Vagina (tissue), 2 donors: Measurements from ENCODE around the gene OXCT1. TPM values are rescaled to one million over a fixed set of nuclear protein-coding genes. Genes with fewer than 3 reads are reported as not detected.

Experiments used
- DNase-seq, 2 donors: peaks; one replicate each; pipeline ENCODE4 v3.0.0-alpha.2; 2017; ENCODE audit errors: extremely low spot score in 2 of 2
- H3K27ac ChIP-seq: fragments of 200-600 bp; sonication (generic); one replicate; pipeline ENCODE4 v1.5.1; 2019
- H3K27me3 ChIP-seq: fragments of 200-600 bp; sonication (generic); one replicate; pipeline ENCODE4 v1.5.1; 2019
- H3K36me3 ChIP-seq, 2 donors: fragments of 200-600 bp; sonication (generic); one replicate each; pipeline ENCODE4 v1.5.1; 2017 to 2019
- H3K4me1 ChIP-seq: fragments of 200-600 bp; sonication (generic); one replicate; pipeline ENCODE4 v1.5.1; 2019
- H3K4me3 ChIP-seq, 2 donors: fragments of 200-600 bp; sonication (generic); 1 replicate in 1 of 2; 2 replicates in 1 of 2; pipeline ENCODE4 v1.5.1; 2016 to 2019
- H3K9me3 ChIP-seq: fragments of 200-600 bp; sonication (generic); one replicate; pipeline ENCODE4 v1.5.1; 2019
- CTCF ChIP-seq, 3 experiments: fragments of 450-650 bp in 2 of 3; fragments of 200-600 bp in 1 of 3; sonication (generic) in 1 of 3; IDR thresholded peaks; one replicate each; pipeline ENCODE4 v1.5.1; 2017 to 2019; ENCODE audit warnings: antibody characterized with exemption in 3 of 3, mild to moderate bottlenecking in 2 of 3, moderate library complexity in 2 of 3
- POLR2A ChIP-seq, 2 donors: fragments of 450-650 bp; IDR thresholded peaks; one replicate each; pipeline ENCODE4 v1.6.1; 2017; ENCODE audit warnings: antibody characterized with exemption in 2 of 2, mild to moderate bottlenecking in 2 of 2, moderate library complexity in 2 of 2
- POLR2AphosphoS5 ChIP-seq, 2 donors: sonication (generic); formaldehyde crosslinking; IDR thresholded peaks; one replicate each; pipeline ENCODE4 v1.9.0; 2017; ENCODE audit warnings: antibody characterized with exemption in 2 of 2, mild to moderate bottlenecking in 2 of 2, low read depth in 1 of 2; ENCODE audit not compliant: insufficient read depth in 1 of 2
- intact Hi-C: fragments of 100-400 bp; cut with DNase I; formaldehyde crosslinking; loops from one replicate; pipeline ENCODE4 v1.15.1; 2023
- total RNA-seq: library from RNA; depleted of rRNA; stranded (reverse); fragments of >200 nt; gene quantifications from one replicate; pipeline ENCODE4 v1.2.3, GENCODE V29; 2016

Gene OXCT1
- total RNA-seq, 1 donor from 2014 or later: 15.5 TPM

DNA sequence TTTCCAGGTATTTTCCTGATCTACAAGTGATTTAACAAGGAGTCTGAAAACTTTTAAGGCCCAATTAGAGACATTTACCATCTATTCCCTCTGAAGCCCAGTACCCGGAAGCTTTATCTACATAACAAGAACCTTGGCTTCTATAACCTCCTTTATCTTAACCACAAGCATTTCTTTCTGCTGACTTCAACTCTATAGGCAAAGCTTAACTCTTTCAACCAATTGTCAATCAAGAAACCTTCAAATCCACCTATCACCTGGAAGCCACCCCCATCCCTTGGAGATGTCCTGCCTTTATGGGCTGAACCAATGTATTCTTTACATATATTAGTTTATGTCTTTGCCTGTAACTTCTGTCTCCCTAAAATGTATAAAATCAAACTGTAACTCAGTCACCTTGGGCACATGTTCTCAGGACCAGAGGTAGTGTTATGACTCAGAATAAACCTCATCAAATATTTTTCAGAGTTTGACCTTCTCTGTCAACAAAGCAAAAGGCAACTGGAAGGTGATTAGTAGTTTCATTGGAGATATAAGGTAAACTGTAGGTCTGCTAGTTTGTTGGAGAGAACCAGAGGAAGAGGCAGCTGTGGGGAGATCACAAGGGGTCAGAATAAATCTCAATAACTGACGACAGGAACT is 21.0 kb upstream of the OXCT1 start:
- no peak overlapping the region for H3K4me3 ChIP-seq
- no peak for DNase-seq
- no peaks in the 10 kb centered on the region for H3K27me3 ChIP-seq
- TF ChIP-seq CTCF (IDR thresholded peaks at IDR 0.05) (no peak), POLR2AphosphoS5 (IDR thresholded peaks at IDR 0.05; ENCODE audit: insufficient read depth in 1 of 2, low read depth in 1 of 2) (no peak), POLR2A (IDR thresholded peaks at IDR 0.05) (no peak)
- no peaks in the 10 kb centered on the region for H3K4me1 ChIP-seq
- H3K9me3 ChIP-seq: no peaks in the 10 kb centered on the region
- no peaks in the 10 kb centered on the region for H3K36me3 ChIP-seq
- intact Hi-C loops: no loop called here
- no peak overlapping the region for H3K27ac ChIP-seq

- Histone ChIP-seq H3K27me3 (no peaks in the 10 kb centered on the region), H3K9me3 (no peaks in the 10 kb centered on the region), H3K27ac (no peak overlapping the region), H3K36me3 (no peaks in the 10 kb centered on the region), H3K4me3 (no peak overlapping the region), H3K4me1 (no peaks in the 10 kb centered on the region)
- intact Hi-C loops: no loop called here
- TF ChIP-seq CTCF (IDR thresholded peaks at IDR 0.05) (no peak), POLR2AphosphoS5 (IDR thresholded peaks at IDR 0.05; ENCODE audit: insufficient read depth in 1 of 2, low read depth in 1 of 2) (no peak), POLR2A (IDR thresholded peaks at IDR 0.05) (no peak)
- DNase-seq: no peak
Observed at GRCh38 chr5:41885286-41885685, 15.1 kb upstream of the OXCT1 start.

DNA sequence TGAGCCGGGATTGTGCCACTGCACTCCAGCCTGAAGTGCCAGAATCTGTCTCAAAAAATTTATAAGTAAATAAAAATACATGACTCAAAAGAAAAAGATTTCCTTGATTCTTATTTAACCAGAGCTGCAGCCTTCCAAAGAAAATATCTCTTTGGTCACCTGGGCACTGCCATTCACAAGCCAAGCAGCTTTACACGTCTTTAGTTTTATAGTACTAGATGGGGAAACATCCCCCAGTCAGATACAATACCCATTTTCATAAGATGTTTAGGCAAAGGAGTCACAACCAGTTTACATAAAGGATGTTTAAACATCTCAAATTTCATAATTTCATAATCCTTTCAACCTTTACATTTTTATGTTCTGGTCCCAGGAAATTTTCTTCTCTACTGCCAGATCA is 13.7 kb upstream of the OXCT1 start:
- no peak overlapping the region for H3K4me3 ChIP-seq
- H3K36me3 ChIP-seq: no peaks in the 10 kb centered on the region
- no peaks in the 10 kb centered on the region for H3K9me3 ChIP-seq
- no peaks in the 10 kb centered on the region for H3K27me3 ChIP-seq
- DNase-seq: no peak
- no peaks in the 10 kb centered on the region for H3K4me1 ChIP-seq
- intact Hi-C loops: no loop called here
- no peak for TF ChIP-seq CTCF (IDR thresholded peaks at IDR 0.05)
- TF ChIP-seq POLR2A (IDR thresholded peaks at IDR 0.05): no peak
- TF ChIP-seq POLR2AphosphoS5 (IDR thresholded peaks at IDR 0.05; ENCODE audit: insufficient read depth in 1 of 2, low read depth in 1 of 2): no peak
- H3K27ac ChIP-seq: no peak overlapping the region

DNA sequence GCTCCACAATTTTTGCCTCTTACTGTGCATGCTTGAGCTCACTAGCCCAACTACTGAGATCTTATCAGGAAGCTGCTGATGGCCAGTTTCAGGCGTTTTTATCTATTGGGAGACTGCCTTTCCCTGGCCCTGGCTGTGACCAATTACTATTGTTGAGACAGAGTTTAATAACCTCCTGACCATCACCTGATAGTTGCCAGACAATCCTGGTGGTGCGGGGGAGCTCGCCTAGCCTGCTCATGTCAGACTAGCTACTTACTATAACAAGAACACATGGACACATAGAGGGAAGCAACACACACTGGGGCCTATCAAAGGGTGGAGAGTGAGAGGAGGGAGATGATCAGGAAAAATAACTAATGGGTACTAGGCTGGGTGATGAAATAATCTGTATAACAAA is 13.0 kb upstream of the OXCT1 start:
- no peak overlapping the region for H3K27ac ChIP-seq
- no peak overlapping the region for H3K4me3 ChIP-seq
- no peaks in the 10 kb centered on the region for H3K9me3 ChIP-seq
- intact Hi-C loops: no loop called here
- no peaks in the 10 kb centered on the region for H3K36me3 ChIP-seq
- H3K27me3 ChIP-seq: no peaks in the 10 kb centered on the region
- H3K4me1 ChIP-seq: no peaks in the 10 kb centered on the region
- DNase-seq: no peak
- TF ChIP-seq POLR2A (IDR thresholded peaks at IDR 0.05): no peak
- TF ChIP-seq CTCF (IDR thresholded peaks at IDR 0.05): no peak
- TF ChIP-seq POLR2AphosphoS5 (IDR thresholded peaks at IDR 0.05; ENCODE audit: insufficient read depth in 1 of 2, low read depth in 1 of 2): no peak

DNA sequence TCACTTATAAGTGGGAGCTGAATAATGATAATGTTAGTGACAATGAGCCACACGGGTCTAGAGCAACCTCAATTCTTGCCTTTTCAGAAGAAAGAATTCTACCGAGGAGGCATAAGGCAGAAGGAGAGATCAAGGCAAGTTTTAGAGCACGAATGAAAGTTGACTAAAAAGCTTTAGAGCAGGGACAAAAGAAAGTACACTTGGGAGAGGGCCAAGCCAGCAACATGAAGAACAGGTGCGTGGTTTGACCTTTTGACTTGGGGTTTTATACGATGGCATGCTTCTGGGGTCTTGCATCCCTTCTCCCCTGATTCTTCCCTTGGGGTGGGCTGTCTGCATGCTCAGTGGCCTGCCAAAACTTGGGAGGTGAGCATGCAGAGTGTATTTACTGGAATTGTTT is 12.5 kb upstream of the OXCT1 start:
- no peaks in the 10 kb centered on the region for H3K36me3 ChIP-seq
- intact Hi-C loops: no loop called here
- TF ChIP-seq POLR2A (IDR thresholded peaks at IDR 0.05) (no peak), CTCF (IDR thresholded peaks at IDR 0.05) (no peak), POLR2AphosphoS5 (IDR thresholded peaks at IDR 0.05; ENCODE audit: insufficient read depth in 1 of 2, low read depth in 1 of 2) (no peak)
- H3K4me1 ChIP-seq: no peaks in the 10 kb centered on the region
- H3K9me3 ChIP-seq: no peaks in the 10 kb centered on the region
- H3K4me3 ChIP-seq: no peak overlapping the region
- no peak for DNase-seq
- no peaks in the 10 kb centered on the region for H3K27me3 ChIP-seq
- H3K27ac ChIP-seq: no peak overlapping the region
